PC-9 (cell line): ENCODE measurements around the gene SLC25A27.

Source experiments
- EZH2 ChIP-seq: fragments of 200-600 bp; sonication (generic); IDR thresholded peaks from 2 replicates; pipeline ENCODE4 v1.8.0; 2017; ENCODE audit warnings: antibody characterized with exemption, low read depth
- TF ChIP-seq, protein P1 (sequence below): fragments of 200-600 bp; sonication (generic); conservative IDR thresholded peaks from 2 replicates; pipeline ENCODE4 v1.6.1; 2017; ENCODE audit warnings: mixed run types, antibody characterized with exemption, mild to moderate bottlenecking, moderate library complexity

DNA sequence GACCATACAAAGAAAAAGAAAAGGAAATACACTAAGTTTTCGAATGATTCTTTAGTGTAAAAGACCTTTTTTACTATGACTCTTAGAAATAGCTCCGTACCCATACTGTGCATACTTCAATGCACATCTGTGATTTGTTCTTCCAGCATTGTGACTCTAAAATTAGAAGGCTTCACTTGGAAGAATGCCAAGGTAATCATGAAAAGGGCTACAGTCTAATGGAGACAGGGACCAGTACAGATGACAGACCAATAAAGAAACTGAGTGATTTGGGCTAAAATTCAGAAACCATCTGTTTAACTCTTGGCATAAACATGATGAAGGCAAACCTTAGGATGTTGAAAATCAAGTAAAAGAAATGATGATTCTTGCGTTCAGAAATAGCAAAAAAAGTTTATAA is 46.4 kb upstream of the SLC25A27 start:
- TF ChIP-seq EZH2: no peak
- TF ChIP-seq, protein P1, sequence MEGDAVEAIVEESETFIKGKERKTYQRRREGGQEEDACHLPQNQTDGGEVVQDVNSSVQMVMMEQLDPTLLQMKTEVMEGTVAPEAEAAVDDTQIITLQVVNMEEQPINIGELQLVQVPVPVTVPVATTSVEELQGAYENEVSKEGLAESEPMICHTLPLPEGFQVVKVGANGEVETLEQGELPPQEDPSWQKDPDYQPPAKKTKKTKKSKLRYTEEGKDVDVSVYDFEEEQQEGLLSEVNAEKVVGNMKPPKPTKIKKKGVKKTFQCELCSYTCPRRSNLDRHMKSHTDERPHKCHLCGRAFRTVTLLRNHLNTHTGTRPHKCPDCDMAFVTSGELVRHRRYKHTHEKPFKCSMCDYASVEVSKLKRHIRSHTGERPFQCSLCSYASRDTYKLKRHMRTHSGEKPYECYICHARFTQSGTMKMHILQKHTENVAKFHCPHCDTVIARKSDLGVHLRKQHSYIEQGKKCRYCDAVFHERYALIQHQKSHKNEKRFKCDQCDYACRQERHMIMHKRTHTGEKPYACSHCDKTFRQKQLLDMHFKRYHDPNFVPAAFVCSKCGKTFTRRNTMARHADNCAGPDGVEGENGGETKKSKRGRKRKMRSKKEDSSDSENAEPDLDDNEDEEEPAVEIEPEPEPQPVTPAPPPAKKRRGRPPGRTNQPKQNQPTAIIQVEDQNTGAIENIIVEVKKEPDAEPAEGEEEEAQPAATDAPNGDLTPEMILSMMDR: no peak
